ENCODE measurements around the gene CACNG5. TPM values are rescaled to one million over a fixed set of nuclear protein-coding genes. Genes with fewer than 3 reads are reported as not detected.

Gene CACNG5
- total RNA-seq, 1 donor from 2014 or later: not detected

- no peak for ATAC-seq
Observed at GRCh38 chr17:66909804-66910373, 75.0 kb downstream of the CACNG5 start.

GRCh38 chr17:66910651-66911285 lies 75.9 kb downstream of the CACNG5 start:
- ATAC-seq: no peak

DNA sequence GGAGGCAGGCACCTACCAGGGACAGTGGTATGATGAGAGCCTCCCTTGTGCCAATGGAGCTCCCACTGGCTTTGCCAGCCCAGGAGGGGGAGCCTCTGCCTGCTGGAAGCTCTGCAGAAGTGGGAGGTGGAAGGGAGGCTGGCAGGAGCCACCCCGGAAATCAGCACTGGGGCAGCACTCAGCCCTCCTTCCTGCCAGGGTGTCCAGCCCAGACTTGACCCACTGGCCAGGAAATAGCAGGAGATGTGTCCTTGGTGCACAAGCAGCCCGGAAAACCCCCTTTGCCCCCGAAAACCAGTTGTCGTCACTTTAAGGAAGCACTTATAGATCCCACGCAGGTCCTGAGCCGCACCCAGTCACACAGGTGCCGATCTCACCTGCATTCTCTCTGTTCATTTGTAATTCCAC lies 80.3 kb downstream of the CACNG5 start:
- peak; percentile 69 for ATAC-seq

DNA sequence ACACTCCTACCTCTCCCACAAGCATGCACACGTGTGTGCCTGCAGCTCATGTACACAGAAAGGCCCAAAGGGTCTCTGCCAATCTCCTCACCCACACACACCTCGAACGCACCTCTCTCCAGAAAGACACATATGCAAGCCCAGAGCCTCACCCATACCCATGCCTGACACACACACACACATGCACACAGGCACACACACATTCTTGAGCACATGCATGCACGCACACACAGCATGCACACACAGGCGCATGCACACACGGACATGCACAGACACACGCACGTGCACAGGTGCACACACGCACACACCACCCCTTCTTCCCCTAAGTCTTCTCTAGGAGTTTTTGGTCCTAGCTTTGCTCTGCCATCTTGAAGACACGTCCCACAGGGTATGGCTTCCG lies 80.9 kb downstream of the CACNG5 start:
- ATAC-seq: no peak

DNA sequence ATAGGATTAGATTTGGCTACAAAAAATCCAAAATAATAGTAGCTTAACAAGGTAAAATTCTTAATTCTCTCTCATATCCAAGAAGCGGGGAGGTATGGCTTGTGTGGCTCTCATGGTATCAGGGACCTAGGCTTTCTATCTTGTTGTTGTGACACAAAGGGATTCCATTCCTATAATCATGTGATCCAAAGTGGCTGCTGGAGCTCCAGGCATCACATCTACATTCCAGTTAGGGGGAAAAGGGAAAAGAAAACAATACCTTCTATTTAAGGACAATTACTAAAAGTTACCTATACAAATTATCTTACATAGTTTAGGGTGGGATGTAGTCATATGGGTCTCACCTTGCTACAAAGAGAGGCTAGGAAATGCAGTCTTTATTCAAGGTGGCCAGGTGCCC lies 82.0 kb downstream of the CACNG5 start:
- no peak for ATAC-seq

- no peak for ATAC-seq
Observed at GRCh38 chr17:66918896-66919295, 84.0 kb downstream of the CACNG5 start.

DNA sequence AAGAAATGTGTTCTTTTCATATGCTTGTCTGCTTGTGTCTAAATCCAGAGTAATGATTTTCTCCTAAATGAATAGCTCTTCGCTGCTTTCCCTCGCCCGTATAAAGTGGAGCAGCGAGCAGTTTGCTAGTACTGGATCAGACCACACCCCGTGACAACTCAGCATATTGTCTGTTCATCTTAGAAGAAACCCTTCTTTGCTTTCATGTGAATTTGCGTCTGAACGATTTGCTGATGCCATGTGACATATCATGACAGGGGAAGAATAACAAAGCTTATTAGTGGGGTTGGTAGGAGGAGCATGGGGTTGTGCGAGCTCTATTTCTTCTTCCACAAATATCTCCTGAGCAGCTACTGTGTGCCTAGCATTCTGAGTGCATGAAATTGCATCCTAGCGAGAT lies 85.5 kb downstream of the CACNG5 start:
- no peak for ATAC-seq

DNA sequence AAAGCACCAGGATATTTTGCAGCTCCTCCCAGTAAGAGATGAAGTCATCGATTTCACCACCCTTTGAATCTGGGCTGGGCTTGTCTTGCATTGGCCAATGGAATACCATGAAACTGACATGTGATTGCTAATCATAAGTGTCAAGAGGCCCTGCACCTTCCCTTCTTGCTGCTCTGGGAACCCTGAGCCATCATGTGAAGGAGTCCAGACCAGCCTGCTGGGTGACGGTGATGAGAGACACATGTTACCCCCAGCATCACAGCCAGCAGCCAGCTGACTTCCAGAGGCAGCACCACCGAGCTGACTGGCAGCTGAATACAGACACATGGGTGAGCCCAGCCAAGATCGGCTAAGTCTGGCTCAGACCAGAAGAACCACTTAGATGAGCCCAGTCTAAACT lies 86.0 kb downstream of the CACNG5 start:
- no peak for ATAC-seq

GRCh38 chr17:66923886-66924285 lies 89.0 kb downstream of the CACNG5 start:
- no peak for ATAC-seq

- ATAC-seq: no peak
Observed at GRCh38 chr17:66925811-66926500, 91.0 kb downstream of the CACNG5 start.

- ATAC-seq: no peak
Observed at GRCh38 chr17:66928949-66929348, 94.0 kb downstream of the CACNG5 start.

DNA sequence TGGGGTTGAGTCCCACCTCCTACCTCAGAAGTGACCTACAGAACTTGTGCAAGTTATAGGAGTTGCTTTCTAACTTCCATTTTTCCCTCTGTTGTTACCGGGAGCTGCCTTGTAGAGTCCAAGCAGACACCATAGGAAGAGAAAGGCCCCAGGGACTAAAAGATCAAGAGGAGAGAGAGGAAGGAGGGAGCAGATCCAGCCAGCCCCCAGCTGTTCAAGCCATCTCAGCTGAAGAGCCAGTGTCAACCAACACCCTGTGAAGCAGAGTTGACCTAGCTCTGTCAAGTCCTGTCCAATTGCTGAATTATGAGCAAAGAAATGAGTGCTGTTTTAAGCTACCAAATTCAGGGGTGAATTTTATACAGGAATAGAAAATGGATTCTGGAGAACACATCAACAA lies 94.7 kb downstream of the CACNG5 start:
- ATAC-seq: no peak

- peak; percentile 71 for ATAC-seq
Observed at GRCh38 chr17:66930933-66931332, 96.0 kb downstream of the CACNG5 start.

- no peak for ATAC-seq
Observed at GRCh38 chr17:66932311-66932710, 97.4 kb downstream of the CACNG5 start.

DNA sequence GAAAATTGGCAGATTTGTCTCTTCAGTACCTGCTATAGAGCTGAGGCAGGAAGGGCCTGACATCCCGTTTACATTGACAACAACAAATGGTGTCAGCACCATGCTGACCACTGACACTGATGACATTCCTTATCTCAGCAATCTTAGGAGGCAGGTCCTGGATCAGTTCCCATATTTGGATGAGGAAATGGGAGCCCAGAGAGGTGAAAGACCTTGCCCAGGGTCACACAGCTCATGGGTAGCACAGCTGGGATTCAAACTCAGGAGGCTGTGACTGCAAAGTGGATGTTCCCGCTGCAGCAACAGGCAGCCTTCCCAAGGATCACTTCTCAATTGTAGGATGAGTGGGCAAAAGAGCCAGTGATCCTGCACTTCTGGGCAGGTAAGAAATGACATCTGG lies 99.1 kb downstream of the CACNG5 start:
- ATAC-seq: no peak

Other genes starting within 250 kb of the CACNG5 start
- 0.08 TPM for gene CACNG4, start 129.6 kb downstream of the CACNG5 start, total RNA-seq
- gene CACNG1, start 209.4 kb downstream of the CACNG5 start, total RNA-seq: not detected